OCI-LY7 (cell line): ENCODE measurements around the gene FCHSD2.

Experiments
- EZH2phosphoT487 ChIP-seq: fragments of 200-600 bp; sonication (generic); IDR thresholded peaks from 2 replicates; pipeline ENCODE4 v1.6.1; 2018; ENCODE audit warnings: low read depth, borderline replicate concordance, mild to moderate bottlenecking, mixed run types, antibody characterized with exemption, low read length, moderate library complexity, mixed read lengths
- TF ChIP-seq, protein P1 (sequence below): fragments of 200-600 bp; sonication (generic); conservative IDR thresholded peaks from 2 replicates; pipeline ENCODE4 v1.5.1; 2014; ENCODE audit warnings: mild to moderate bottlenecking, antibody characterized with exemption, low read length, moderate library complexity, mixed read lengths

DNA sequence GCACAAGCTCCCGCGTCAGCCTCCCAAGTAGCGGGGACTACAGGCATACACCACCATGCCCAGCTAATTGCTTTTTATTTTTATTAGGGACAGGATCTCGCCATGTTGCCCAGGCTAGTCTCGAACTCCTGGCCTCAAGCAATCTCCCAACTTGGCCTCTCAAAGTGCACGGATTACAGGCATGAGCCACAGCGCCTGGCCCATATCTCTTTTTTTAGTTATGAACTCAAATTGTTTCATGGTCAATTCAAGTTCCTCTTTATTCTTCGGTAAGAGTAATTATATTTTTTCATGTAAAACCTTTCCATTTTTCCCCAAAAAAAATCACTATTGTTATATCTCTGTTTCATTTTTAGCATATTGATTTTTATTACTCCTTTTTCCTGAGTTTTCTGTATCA is 25.5 kb downstream of the FCHSD2 start:
- TF ChIP-seq, protein P1, sequence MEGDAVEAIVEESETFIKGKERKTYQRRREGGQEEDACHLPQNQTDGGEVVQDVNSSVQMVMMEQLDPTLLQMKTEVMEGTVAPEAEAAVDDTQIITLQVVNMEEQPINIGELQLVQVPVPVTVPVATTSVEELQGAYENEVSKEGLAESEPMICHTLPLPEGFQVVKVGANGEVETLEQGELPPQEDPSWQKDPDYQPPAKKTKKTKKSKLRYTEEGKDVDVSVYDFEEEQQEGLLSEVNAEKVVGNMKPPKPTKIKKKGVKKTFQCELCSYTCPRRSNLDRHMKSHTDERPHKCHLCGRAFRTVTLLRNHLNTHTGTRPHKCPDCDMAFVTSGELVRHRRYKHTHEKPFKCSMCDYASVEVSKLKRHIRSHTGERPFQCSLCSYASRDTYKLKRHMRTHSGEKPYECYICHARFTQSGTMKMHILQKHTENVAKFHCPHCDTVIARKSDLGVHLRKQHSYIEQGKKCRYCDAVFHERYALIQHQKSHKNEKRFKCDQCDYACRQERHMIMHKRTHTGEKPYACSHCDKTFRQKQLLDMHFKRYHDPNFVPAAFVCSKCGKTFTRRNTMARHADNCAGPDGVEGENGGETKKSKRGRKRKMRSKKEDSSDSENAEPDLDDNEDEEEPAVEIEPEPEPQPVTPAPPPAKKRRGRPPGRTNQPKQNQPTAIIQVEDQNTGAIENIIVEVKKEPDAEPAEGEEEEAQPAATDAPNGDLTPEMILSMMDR = no peak
- no peak for TF ChIP-seq EZH2phosphoT487
